Heart left ventricle (tissue), 13 donors: ENCODE measurements around the gene SLC39A3.

ENCODE experiments used
- CTCF ChIP-seq, 12 donors: fragments of 200-600 bp; sonication (generic) in 4 of 12; IDR thresholded peaks; one replicate each; pipeline versions ENCODE4 v1.5.0 to v1.8.0; 2018 to 2022; ENCODE audit warnings: antibody characterized with exemption in 12 of 12, mild to moderate bottlenecking in 5 of 12
- POLR2A ChIP-seq, 2 donors: fragments of 450-650 bp; IDR thresholded peaks; one replicate each; pipeline ENCODE4 v1.6.1; 2017; ENCODE audit warnings: antibody characterized with exemption in 2 of 2, mild to moderate bottlenecking in 2 of 2, moderate library complexity in 2 of 2
- donor health status: ischemic (EF 13 %, LVEDD 7.1; RV severe dilation, severe dysfunction).
- donor health status: DM: no; HTN: yes; CAD: no.
- donor health status: DM: no; HTN: no; CAD: no.
- donor health status: ischemic (EF 25% LVEDD 6.9; RV normal size, moderate dysfunction).
- donor health status: ischemic (EF 25% LVEDD 5.7; RV mildly dilated, moderate dysfunction).
- donor health status: ischemic (EF 35%, LVEDD 5.7; RV mildly dilated, moderate dysfunction).
- donor health status: nonischemic (EF 11% LVEDD 7.7; RV severe dilation, severe dysfunction).
- donor health status: DM: yes; HTN: yes; CAD: no.
- donor health status: PGD.
- donor health status: ischemic (EF 29% LVEDD 5.4; RV normal size, mild dysfunction).
- donor health status: nonischemic (EF 23%, LVEDD 6.1; RV moderate dilation, normal function).

GRCh38 chr19:2754659-2755447 lies 15.0 kb upstream of the SLC39A3 start:
- TF ChIP-seq CTCF (IDR thresholded peaks at IDR 0.05) (no peak), POLR2A (IDR thresholded peaks at IDR 0.05) (no peak)
